GM12878 (cell line): Measurements from ENCODE around the gene COL11A2.

Experiments
- BHLHE40 ChIP-seq, 2 experiments: fragments of 450-650 bp in 1 of 2; IDR thresholded peaks; 2 replicates each; pipeline ENCODE4 v1.6.1; 2011 to 2017; ENCODE audit warnings: low read depth in 2 of 2, borderline replicate concordance in 1 of 2, improper control_type of control experiment in 1 of 2, low read length in 1 of 2, mild to moderate bottlenecking in 1 of 2
- CBX3 ChIP-seq: fragments of 200-600 bp; sonication (generic); IDR thresholded peaks from 2 replicates; pipeline ENCODE4 v1.6.1; 2016; ENCODE audit warnings: low read depth, borderline replicate concordance
- NRF1 ChIP-seq: conservative IDR thresholded peaks from 2 replicates; pipeline ENCODE4 v1.6.1; 2011; ENCODE audit warnings: mild to moderate bottlenecking, low read depth, low read length, improper control_type of control experiment
- PAX8 ChIP-seq: fragments of 450-650 bp; IDR thresholded peaks from 2 replicates; pipeline ENCODE4 v1.6.1; 2017; ENCODE audit warnings: mild to moderate bottlenecking, moderate library complexity
- PKNOX1 ChIP-seq: fragments of 450-650 bp; IDR thresholded peaks from 2 replicates; pipeline ENCODE4 v1.6.1; 2016; ENCODE audit warnings: mild to moderate bottlenecking
- POLR2AphosphoS5 ChIP-seq: IDR thresholded peaks from 2 replicates; pipeline ENCODE4 v1.6.1; 2011; ENCODE audit warnings: mild to moderate bottlenecking, low read length, inconsistent platforms
- ZBTB40 ChIP-seq: fragments of 450-650 bp; IDR thresholded peaks from 2 replicates; pipeline ENCODE4 v1.6.1; 2016; ENCODE audit warnings: mild to moderate bottlenecking, moderate library complexity, borderline replicate concordance
- ZNF274 ChIP-seq: IDR thresholded peaks from one replicate; pipeline ENCODE4 v1.8.0; 2011; ENCODE audit not compliant: insufficient read length, insufficient read depth
- TF ChIP-seq, protein P1 (sequence below): fragments of 450-650 bp; IDR thresholded peaks from 2 replicates; pipeline ENCODE4 v1.6.1; 2017; ENCODE audit warnings: mild to moderate bottlenecking, moderate library complexity
- TF ChIP-seq, protein P2 (sequence below), 3 experiments: IDR thresholded peaks in 2 of 3; conservative IDR thresholded peaks in 1 of 3; 2 replicates each; pipeline ENCODE4 v1.5.1; 2011; ENCODE audit warnings: low read depth in 3 of 3, low read length in 3 of 3, mild to moderate bottlenecking in 3 of 3, control low read depth in 2 of 3, moderate library complexity in 2 of 3, inconsistent platforms in 1 of 3, mixed read lengths in 1 of 3; ENCODE audit not compliant: control insufficient read depth in 2 of 3, insufficient read depth in 1 of 3; ENCODE audit errors: extremely low read depth in 1 of 3

GRCh38 chr6:33139596-33140206 is 52.6 kb downstream of the COL11A2 start:
- peak; percentile 59 for TF ChIP-seq PKNOX1
- TF ChIP-seq ZNF274 = no peak
- TF ChIP-seq, protein P1, sequence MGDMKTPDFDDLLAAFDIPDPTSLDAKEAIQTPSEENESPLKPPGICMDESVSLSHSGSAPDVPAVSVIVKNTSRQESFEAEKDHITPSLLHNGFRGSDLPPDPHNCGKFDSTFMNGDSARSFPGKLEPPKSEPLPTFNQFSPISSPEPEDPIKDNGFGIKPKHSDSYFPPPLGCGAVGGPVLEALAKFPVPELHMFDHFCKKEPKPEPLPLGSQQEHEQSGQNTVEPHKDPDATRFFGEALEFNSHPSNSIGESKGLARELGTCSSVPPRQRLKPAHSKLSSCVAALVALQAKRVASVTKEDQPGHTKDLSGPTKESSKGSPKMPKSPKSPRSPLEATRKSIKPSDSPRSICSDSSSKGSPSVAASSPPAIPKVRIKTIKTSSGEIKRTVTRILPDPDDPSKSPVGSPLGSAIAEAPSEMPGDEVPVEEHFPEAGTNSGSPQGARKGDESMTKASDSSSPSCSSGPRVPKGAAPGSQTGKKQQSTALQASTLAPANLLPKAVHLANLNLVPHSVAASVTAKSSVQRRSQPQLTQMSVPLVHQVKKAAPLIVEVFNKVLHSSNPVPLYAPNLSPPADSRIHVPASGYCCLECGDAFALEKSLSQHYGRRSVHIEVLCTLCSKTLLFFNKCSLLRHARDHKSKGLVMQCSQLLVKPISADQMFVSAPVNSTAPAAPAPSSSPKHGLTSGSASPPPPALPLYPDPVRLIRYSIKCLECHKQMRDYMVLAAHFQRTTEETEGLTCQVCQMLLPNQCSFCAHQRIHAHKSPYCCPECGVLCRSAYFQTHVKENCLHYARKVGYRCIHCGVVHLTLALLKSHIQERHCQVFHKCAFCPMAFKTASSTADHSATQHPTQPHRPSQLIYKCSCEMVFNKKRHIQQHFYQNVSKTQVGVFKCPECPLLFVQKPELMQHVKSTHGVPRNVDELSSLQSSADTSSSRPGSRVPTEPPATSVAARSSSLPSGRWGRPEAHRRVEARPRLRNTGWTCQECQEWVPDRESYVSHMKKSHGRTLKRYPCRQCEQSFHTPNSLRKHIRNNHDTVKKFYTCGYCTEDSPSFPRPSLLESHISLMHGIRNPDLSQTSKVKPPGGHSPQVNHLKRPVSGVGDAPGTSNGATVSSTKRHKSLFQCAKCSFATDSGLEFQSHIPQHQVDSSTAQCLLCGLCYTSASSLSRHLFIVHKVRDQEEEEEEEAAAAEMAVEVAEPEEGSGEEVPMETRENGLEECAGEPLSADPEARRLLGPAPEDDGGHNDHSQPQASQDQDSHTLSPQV = no peak
- TF ChIP-seq NRF1 = no peak
- TF ChIP-seq, protein P2, sequence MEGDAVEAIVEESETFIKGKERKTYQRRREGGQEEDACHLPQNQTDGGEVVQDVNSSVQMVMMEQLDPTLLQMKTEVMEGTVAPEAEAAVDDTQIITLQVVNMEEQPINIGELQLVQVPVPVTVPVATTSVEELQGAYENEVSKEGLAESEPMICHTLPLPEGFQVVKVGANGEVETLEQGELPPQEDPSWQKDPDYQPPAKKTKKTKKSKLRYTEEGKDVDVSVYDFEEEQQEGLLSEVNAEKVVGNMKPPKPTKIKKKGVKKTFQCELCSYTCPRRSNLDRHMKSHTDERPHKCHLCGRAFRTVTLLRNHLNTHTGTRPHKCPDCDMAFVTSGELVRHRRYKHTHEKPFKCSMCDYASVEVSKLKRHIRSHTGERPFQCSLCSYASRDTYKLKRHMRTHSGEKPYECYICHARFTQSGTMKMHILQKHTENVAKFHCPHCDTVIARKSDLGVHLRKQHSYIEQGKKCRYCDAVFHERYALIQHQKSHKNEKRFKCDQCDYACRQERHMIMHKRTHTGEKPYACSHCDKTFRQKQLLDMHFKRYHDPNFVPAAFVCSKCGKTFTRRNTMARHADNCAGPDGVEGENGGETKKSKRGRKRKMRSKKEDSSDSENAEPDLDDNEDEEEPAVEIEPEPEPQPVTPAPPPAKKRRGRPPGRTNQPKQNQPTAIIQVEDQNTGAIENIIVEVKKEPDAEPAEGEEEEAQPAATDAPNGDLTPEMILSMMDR (IDR thresholded peaks at IDR 0.05 in 2 of 3, conservative IDR thresholded peaks at IDR 0.05 in 1 of 3; ENCODE audit: control insufficient read depth in 2 of 3, extremely low read depth in 1 of 3, insufficient read depth in 1 of 3, low read depth in 3 of 3, low read length in 3 of 3) = no peak
- TF ChIP-seq ZBTB40 = no peak
- no peak for TF ChIP-seq POLR2AphosphoS5
- no peak for TF ChIP-seq BHLHE40 (IDR thresholded peaks at IDR 0.05; ENCODE audit: borderline replicate concordance in 1 of 2, low read depth in 2 of 2, low read length in 1 of 2)
- no peak for TF ChIP-seq PAX8
- TF ChIP-seq CBX3 = no peak
